GM21717 (cell line): ENCODE results near the gene DAPP1.
A peak's percentile ranks its signal among the peaks of the same experiment; 100 is the strongest.
"Not testable (repeated sequence)": the region's sequence is repeated elsewhere in the genome, so short reads cannot be mapped to it uniquely, and the experiment has no call there.

Source experiments
- ATAC-seq: cut with Tn5 transposase; IDR thresholded peaks from one replicate; pipeline ENCODE4 v1.9.1; 2021; ENCODE audit warnings: mild to moderate bottlenecking, moderate library complexity; ENCODE audit not compliant: unreplicated experiment

Gene DAPP1

DNA sequence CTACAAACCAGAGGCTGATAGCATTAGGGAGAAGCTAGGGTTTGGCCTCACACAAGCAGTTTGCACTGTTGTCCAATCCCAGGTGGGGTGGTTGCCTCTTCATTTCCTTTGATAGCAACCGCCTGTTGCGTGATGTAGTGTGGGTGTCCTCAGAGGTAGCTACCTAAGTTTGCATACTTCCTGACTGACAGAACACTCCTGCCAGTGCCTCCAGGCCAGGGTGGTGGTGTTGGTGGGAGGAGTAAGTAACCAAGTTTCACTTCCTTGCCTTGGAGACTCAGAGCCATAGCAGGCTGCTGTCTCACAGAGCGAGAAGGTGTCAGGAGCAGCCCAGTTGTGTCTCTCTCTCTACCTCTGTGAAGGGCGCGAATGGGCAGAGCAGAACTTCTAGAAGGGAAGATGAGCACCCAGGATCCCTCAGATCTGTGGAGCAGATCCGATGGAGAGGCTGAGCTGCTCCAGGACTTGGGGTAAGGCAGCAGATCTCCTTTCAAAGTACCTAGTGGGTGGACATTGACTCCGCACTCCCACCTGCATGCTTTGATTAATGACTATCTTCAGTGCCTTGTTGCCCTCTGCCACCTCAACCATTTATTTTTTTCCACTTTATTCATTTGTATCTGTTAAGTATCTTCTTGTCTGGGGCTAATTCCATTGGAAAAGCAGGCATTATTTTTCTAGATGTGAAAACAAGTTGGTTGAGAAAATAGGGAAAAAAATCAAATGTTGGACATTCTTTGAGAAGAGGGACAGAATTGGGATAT lies at the start of gene DAPP1:
DAPP1 (plus strand) TSS at position 283 of the 764 bp plus-strand sequence; CDS start at position 370, 87 bp downstream.
- ATAC-seq, result peak; percentile 97

- not testable (repeated sequence) for ATAC-seq
Measured at GRCh38 chr4:99770842-99771241, 45.8 kb upstream of the DAPP1 start.

DNA sequence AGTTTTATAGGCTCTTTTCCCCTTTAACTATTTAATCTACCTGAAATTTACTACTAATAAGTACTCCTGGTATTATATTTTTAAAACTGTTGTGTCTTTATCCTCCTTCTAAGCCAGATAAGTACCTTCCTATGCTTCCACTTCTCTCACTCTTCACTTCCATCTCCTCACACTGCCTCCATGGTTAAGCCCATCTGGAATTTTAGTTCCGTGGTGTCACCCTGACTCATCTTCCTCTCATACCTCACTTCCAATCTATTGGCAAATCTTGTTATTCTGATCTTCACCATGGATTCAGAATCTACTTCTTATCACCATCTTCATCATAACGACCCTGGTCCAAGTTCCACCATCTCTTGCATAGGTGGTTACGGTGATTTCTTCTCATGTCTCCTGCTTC lies 32.7 kb upstream of the DAPP1 start:
- ATAC-seq, result no peak

- no peak for ATAC-seq
Measured at GRCh38 chr4:99784842-99785241, 31.8 kb upstream of the DAPP1 start.

GRCh38 chr4:99790796-99791617 lies 25.6 kb upstream of the DAPP1 start:
- no peak for ATAC-seq

DNA sequence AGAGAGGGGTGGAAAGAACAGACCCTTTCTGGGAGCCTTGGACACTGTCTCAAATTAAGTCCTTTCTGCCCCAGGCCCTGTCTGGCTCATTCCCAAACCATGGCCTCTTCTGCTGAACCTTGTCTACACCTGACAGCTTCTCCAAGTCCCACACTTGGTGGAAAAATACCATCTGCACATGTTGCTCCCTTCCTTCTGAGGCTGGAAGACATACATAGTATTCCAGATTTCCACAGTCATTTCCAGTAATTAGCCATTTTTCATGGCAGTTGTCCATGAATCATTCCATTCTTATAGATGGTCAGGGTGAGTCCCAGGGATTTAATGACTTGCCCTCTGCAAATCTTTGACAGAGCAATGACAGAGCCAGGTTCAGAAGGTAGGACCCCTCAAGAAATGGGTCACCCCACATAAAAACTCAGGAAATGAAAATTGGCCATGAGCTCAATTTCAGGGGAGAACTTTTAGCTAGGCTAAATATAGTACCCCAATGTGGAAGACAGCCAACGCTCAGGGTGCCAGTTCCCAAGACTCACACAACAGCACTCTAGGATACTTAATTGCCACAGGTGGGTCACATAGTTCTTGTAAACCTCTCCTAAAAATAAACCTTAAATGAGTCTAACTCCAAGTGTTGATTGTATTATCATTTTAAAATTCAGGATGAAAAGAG lies 16.2 kb upstream of the DAPP1 start:
- ATAC-seq, result no peak

DNA sequence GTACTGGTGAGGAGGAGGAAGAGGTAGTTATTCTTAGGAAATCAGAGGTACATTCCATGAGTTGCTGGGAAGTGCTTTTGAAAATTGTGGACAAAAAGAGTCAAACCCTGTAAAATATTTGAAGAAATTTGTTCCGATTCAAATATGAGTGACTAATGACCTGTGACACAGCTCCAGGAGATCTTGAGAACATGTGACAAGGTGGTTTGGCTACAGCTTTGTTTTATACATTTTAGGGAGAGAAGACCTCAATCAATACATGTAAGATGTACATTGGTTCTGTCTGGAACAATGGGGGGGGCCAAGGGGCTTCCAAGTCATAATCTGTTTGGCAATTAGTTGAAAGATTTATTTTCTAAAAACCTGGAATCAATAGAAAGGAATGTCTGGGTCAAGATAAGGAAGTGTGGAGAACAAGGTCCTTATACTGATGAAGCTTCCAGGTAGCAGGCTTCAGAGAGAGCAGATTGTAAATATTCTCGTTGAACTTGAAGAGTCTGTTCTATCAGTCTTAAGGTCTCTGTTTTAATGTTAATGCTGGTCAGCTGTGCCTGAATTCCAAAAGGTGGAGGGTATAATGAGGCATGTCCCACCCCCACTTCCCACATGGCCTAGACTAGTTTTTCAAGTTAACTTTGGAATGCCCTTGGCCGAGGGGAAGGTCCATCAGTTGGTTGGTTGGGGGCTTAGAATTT lies 15.5 kb upstream of the DAPP1 start:
- no peak for ATAC-seq

DNA sequence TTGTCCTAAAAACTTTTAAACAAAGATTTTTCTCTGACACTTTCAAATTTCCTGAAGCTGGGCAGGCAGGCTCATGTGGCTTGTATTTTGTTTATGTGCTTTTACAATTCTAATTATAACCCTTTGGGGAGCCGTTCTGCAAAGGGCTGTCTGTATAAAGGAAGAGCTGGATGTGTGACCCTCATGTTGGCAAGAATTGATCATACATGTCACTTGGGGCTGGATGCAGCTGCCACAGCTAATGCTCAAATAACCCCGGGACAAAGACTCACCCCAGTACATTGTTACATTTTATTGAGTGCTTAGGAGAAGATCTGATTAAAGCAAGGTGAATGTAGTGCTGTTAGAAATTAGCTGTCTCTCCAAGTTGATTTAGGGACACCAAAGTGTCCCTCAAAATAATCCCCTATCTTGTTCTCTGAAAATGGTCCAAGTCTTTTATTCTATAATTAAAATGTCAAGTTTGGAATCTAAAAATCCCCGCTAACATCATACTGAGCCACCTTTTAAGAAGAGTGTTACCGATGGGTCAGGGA lies 13.0 kb upstream of the DAPP1 start:
- ATAC-seq, result no peak

DNA sequence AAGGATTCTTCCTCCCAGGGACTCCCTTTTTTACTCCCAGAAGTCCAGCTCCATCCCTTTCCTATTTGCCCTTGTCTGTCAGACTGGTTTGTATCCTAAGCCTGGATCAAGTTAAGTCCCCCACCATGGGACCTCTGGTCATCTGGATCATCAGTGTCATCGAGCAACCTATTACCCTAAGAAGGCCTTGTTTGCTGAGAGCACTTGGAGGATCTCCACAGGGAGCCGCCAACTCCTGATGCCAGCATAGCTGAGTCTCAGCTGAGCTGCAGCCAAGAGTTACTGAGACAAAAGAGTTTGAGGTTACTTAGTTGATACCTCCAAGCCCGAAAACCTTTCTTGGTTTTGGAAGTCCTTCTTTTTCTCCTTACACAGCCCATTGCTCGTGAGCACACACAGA lies 10.1 kb upstream of the DAPP1 start:
- ATAC-seq, result no peak

- no peak for ATAC-seq
Measured at GRCh38 chr4:99807666-99808065, 9.0 kb upstream of the DAPP1 start.

DNA sequence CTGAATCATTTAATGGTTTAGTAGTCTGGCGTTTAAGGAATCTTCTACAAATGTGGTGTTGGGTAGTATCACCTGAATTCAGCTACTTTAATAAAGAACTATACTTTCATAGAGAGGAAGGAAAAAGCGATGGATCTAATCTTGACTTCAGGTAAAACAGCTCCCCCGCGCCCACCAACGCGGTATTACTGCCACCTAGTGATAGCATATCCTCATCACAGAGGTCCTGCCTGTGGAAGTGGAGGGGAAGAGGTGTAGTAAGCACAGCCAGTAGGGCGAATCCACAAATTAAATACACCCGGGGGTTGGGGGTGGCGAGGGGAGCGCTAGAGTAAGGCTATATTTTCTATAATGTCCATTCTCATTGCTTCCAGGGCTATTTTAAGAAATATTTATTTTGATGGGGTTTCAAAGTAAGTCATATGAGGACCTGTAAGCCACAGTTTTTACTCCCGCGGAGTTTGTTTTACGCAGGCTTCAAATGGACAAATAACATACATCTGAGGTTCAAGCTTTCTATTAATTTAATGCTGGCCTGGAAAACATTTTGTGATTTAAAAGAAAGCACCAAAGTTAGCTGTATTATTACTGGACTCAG lies 8.3 kb upstream of the DAPP1 start:
- peak; percentile 89 for ATAC-seq

DNA sequence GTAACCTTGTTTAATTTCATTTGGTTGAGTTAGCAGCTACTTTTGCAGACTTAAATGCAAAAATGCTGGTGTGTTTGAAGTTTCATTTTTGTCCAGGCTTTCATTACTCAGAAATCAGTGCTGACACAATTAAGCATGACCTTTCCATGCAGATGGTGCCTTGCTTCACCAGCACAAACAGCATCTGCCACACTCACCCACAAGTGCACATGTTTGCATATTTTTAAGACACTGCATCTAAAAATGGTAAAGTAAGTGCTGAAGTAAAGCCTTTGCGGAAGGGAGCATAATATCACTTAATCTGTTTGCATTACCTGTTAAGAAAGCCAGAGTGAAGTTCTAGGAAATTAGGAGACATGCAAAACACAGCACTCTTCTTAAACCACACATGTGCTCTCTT lies 7.3 kb upstream of the DAPP1 start:
- no peak for ATAC-seq

DNA sequence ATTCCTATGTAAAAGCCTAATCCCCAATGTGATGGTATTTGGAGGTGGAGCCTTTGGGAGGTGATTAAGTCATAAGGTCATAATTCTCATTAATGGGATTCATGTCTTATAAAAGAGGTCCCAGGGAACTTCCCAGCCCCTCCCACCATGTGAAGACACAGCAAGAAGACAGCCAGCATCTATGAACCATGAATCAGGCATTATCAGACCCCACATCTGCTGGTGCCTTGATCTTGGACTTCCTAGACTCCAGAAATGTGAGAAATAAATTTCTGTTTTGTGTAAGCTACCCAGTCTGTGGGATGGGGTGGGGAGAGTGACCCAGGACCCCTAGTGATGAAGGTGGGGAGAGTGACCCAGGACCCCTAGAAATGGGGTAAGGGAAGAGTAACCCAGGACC lies 6.1 kb upstream of the DAPP1 start:
- no peak for ATAC-seq

DNA sequence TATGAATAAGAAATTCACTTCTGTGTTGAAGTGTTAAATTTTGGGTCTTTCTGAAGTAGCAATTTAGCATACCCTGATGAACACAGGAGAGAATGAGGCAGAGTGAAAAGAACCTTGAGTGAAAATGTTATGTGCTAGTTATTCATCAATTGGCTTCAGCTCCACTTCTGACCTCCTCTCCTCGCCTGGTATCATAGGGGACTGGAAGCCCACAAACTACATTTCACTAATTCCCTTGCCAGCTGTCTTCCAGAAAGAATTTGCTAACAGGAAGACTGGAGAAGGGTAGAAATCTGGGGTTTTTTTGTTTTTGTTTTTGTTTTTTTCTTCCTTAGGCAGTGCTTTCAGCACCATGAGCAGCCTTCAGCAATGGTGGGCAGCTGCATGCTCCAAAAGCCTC lies 5.5 kb upstream of the DAPP1 start:
- no peak for ATAC-seq

DNA sequence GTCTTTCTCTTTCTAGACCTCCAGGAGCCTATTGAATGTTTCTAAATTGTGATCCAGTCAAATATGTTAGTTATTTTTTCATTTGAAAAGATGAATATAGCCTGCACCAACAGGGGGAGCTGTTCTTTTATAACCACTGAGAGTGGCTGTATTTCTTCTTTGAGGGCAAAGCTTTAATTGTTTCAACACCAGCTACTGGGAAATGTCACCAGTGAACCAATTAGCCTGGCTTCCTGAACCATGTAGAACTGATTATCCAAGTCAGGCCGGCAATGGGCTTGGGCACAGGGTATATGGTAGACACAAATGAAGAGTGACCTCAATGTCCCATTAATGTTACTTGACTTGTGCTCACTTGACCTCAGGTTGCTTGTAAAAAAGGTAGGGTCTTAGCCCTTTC lies 4.8 kb upstream of the DAPP1 start:
- ATAC-seq, result no peak

- ATAC-seq, result no peak
Measured at GRCh38 chr4:99815597-99816011, 1.0 kb upstream of the DAPP1 start.

- no peak for ATAC-seq
Measured at GRCh38 chr4:99817309-99817890, 773 bp downstream of the DAPP1 start.

DNA sequence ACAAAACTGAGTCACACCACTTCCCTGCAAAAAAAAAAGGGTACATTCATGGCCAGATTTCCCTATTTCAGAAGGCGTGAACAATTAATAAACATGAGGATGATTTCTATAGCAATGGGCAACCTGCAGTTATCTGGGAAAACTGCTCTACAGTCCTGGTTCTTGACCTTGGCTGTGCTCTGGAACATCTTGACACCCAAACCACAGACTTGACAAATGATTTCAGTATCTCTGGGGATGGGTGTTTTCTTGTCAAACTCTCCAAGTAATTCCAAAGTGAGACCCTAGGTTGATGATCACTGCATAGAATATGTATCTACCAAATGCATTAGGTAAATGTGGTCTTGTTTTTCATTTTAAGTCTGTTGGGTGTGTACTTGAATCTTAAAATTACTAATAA lies 2.0 kb downstream of the DAPP1 start:
- ATAC-seq, result no peak

DNA sequence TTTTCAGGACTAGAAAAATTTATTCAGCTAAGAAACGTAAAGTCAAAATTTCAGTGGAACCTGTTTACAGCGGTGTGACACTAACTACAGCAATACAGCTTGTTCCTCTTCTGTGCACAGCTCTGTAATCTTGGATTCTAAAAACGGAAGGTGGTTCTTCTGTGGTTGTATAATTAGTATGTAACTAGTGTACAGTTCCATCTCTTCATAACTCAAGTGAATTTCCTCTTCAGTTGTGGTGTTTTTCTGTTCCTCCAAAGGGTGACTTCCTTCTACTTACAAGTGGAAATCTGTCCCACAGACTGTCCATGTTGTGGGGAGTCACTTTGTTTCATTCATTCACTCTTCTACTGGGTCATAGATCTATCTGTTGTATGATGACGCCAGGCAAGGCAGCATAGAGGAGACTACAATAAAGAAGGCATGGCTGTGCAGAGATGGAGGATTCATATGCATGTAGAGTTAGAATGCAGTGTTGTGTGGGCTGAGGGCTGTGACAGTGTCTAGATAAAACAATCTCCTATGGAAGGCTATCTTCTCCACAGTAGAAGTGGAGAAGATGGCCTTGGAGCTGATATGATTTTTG lies 5.4 kb downstream of the DAPP1 start:
- ATAC-seq, result peak; percentile 87

DNA sequence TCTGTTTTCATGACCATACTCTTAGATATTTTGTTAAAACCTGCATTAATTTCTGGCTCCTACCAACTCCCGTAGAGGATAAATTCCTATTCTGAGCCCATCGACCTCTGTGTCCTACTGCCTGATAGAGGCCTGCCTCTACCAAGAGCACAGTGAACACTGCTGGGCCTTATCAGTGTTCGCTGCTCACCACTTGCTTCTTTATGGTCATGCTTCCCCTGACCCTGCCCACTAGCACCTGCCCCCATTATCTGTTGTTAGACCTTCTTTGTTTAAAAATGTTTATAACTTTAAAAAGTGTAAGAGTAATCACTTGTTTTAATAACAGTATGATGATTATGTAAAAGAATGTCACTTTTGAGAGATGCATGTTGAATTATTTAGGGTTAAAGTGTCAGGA lies 6.1 kb downstream of the DAPP1 start:
- ATAC-seq, result no peak
